ENCODE measurements around the gene PRM1. TPM values are rescaled to one million over a fixed set of nuclear protein-coding genes. Genes with fewer than 3 reads are reported as not detected.

Gene PRM1
- total and polyA plus RNA-seq, 2 of the 13 experiments (the other 11 are each of a cell fraction or from before 2014, with no cell fraction given) = not detected

- TF ChIP-seq ZNF687 (CRISPR knock-in tag; IDR thresholded peaks at IDR 0.05) = peak; percentile 70
- TF ChIP-seq MEF2D (CRISPR knock-in tag; IDR thresholded peaks at IDR 0.05) = peak; percentile 24; the same call in 1 of the 2 replicates
- TF ChIP-seq ZNF883 (CRISPR knock-in tag; IDR thresholded peaks at IDR 0.05; ENCODE audit: not compliant biosample characterization) = peak; percentile 52
- 0 out of 2 replicates have a peak, but pooled peaks have one; percentile 51 for TF ChIP-seq RBFOX2 (IDR thresholded peaks at IDR 0.05; ENCODE audit: low read depth, low read length)
- peak in 1 of 2 experiments; percentile 33; a peak in 1 of 4 replicates for TF ChIP-seq POLR2A (IDR thresholded peaks at IDR 0.05; ENCODE audit: insufficient read depth in 1 of 2, low read depth in 2 of 2, low read length in 2 of 2)
- TF ChIP-seq PAF1 (CRISPR knock-in tag; IDR thresholded peaks at IDR 0.05) = peak; percentile 37; the same call in 1 of the 2 replicates
- peak; percentile 53; the same call in 1 of the 2 replicates for TF ChIP-seq REXO4 (CRISPR knock-in tag; IDR thresholded peaks at IDR 0.05; ENCODE audit: borderline replicate concordance)
- TF ChIP-seq HOXA7 (CRISPR knock-in tag; IDR thresholded peaks at IDR 0.05) = no peak
- TF ChIP-seq, protein P1, sequence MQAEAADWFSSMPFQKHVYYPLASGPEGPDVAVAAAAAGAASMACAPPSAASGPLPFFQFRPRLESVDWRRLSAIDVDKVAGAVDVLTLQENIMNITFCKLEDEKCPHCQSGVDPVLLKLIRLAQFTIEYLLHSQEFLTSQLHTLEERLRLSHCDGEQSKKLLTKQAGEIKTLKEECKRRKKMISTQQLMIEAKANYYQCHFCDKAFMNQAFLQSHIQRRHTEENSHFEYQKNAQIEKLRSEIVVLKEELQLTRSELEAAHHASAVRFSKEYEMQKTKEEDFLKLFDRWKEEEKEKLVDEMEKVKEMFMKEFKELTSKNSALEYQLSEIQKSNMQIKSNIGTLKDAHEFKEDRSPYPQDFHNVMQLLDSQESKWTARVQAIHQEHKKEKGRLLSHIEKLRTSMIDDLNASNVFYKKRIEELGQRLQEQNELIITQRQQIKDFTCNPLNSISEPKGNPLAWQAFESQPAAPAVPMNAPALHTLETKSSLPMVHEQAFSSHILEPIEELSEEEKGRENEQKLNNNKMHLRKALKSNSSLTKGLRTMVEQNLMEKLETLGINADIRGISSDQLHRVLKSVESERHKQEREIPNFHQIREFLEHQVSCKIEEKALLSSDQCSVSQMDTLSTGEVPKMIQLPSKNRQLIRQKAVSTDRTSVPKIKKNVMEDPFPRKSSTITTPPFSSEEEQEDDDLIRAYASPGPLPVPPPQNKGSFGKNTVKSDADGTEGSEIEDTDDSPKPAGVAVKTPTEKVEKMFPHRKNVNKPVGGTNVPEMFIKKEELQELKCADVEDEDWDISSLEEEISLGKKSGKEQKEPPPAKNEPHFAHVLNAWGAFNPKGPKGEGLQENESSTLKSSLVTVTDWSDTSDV (CRISPR knock-in tag; IDR thresholded peaks at IDR 0.05) = peak; percentile 65; the same call in 1 of the 2 replicates
- peak; percentile 40; the same call in 1 of the 2 replicates for TF ChIP-seq ZFP91 (CRISPR knock-in tag; IDR thresholded peaks at IDR 0.05; ENCODE audit: borderline replicate concordance)
- no peak for TF ChIP-seq HMG20A (CRISPR knock-in tag; IDR thresholded peaks at IDR 0.05; ENCODE audit: borderline replicate concordance)
- TF ChIP-seq HOXA9 (CRISPR knock-in tag; IDR thresholded peaks at IDR 0.05; ENCODE audit: borderline replicate concordance) = no peak
- TF ChIP-seq ZNF274 (CRISPR knock-in tag; IDR thresholded peaks at IDR 0.05) = no peak
- TF ChIP-seq ZBTB38 (CRISPR knock-in tag; IDR thresholded peaks at IDR 0.05) = peak; percentile 22; the same call in 1 of the 2 replicates
- TF ChIP-seq ZNF572 (CRISPR knock-in tag; IDR thresholded peaks at IDR 0.05) = peak; percentile 86; the same call in 1 of the 2 replicates
- no peak for TF ChIP-seq FOXA3 (CRISPR knock-in tag; IDR thresholded peaks at IDR 0.05)
- no peak for TF ChIP-seq BATF2 (CRISPR knock-in tag; IDR thresholded peaks at IDR 0.05)
- TF ChIP-seq ZNF34 (CRISPR knock-in tag; IDR thresholded peaks at IDR 0.05; ENCODE audit: borderline replicate concordance) = no peak
Observed at GRCh38 chr16:11253009-11253994, 27.8 kb downstream of the PRM1 start (continued).
